Inferior parietal cortex (tissue), 1 donor: Measurements from ENCODE around the gene CXADR.

ENCODE experiments used
- DNase-seq: peaks from one replicate; pipeline ENCODE4 v3.0.0-alpha.2; 2016; ENCODE audit errors: extremely low spot score

CXADR gene

DNA sequence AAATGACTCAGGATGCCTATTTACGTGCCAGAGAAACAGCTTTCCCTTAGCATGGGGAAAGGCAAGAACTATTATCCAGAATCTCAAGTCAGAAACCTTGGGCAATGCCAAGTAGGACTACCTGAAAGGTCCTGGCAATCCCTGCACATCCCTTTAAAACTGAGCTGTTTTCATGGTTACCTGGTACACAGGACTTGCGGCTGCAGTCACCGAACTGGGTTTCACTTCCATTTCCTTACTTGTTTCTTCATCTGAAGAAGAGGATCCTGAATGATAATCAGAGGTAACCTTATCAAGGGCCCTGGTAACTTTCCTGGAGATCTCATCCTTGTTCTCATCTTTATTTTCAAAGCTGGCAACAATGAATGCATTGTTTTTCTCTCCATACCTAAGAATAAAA, 85.6 kb downstream of the CXADR start:
- DNase-seq, result no peak

DNA sequence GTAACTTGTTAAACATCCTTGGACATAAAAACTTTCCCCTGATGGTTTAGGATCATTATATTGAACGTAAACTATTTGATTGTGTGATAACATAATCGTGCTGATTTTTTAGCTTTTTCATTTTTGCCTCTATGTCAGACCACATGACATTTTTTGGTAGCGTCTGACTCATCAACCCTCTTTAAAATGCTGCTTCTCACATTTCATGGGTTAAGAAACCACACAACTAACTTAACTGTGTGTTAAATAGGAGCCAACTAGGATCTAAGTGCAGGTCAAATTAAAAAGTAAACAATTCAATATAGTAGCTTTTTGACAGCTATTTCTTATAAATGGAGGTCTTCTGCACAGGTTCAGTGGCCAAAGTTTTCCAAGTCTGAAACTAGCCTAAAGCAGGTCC, 90.0 kb downstream of the CXADR start:
- no peak for DNase-seq

DNA sequence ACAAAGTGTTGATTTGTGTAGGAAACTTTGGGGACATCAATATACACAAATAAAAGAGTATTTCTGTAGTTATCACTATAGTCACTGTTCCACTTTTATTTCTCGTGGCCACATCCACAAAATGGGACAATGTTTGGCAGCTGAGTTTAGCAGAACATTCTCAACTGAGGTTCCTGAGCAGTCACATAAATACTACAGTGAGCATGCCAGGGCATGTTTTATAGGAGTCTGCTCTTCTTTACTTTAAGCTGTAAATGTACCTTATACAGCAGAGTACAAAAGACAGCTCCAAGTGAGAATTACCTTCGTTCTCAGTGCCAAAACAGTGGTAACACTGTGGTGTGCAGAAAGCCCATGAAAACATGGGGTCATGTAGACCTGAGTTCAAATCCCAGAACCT, 94.8 kb downstream of the CXADR start:
- DNase-seq, result no peak

DNA sequence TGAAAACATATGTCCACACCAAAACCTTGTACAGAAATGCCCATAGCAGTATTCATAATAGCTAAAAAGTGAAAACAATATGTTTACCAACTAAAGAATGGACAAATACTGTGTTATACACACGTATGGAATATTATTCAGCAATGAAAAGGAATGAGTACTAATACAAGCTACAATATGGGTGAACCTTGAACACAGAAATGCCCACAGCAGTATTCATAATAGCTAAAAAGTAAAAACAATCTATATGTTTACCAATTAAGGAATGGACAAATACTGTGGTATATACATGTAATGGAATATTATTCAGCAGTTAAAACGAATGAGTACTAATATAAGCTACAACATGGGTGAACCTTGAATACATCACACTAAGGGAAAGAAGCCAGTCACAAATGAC, 96.8 kb downstream of the CXADR start:
- no peak for DNase-seq

DNA sequence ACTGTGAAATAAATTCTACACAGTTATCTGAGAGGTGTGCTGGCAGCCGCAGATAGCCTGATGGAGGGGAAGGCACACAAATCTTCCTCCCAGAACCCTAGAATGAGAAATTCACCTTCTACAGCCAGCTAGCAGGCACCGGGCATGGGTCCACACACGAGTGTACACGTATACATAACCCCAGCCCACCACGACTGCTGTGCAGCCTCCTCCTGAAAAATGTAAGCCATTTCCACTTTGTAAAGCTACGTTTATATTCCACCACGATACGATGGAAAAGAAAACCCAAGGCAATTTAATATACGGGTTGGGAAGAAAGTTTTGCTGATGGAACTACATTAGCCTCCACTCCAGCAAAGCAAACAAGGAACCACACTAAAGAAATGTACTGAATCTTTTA, 98.1 kb downstream of the CXADR start:
- no peak for DNase-seq

DNA sequence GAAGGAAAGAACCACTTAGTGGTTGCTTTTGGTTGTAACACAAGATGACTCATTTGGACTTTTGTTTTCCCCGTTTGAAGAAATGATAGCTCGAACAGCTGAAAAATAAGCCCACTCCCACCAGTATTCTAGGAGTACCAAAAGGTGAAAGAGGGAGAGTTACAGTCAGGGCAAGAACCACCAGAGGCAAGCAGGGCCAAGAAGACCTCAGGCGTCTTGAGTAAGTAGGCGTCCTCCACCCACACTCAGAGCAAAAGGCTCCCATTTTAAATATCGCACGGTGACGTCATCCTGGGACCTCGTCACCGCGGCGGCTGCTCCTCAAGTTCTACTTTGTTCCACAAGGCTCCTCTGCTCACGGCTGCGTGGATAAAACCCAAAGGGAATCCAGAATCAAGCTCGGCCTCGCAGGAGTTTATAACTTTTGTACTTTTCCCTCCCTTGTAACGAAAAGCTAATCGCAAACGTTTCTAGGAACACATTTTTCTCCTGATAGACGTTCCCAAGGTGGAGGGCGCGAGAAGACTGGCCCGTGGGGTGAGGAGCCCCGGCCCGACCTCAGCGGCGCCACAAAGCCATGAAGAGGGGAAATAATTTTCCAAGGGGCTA, 98.7 kb downstream of the CXADR start:
- DNase-seq, result peak; percentile 66

DNA sequence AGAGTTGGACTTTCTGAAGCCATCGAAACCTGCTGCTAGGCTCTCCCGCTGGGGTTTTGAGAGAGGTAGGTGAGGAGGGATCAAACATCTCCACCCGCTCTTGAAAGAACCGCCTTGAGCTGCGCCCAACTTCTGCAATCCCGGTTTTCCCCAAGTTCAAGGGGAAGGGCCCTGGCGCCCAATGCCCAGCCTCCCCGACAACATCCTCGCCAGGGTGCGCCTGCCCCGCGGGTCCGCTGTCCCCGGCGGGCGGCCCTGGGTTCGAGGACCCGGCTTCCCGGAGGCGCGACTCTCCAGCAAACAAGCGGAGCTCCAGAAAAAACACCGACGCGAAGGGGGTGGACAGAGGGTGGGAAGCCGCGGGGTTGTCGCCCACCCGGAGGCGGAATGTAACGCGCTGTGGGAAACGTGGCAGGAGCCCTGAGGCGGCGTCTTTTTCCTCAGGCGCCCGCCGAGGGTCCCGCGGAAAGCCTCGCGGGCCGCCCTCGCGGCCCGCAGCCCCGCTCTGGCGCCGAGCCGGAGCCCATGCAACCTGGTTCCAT, 99.3 kb downstream of the CXADR start:
- DNase-seq, result no peak

DNA sequence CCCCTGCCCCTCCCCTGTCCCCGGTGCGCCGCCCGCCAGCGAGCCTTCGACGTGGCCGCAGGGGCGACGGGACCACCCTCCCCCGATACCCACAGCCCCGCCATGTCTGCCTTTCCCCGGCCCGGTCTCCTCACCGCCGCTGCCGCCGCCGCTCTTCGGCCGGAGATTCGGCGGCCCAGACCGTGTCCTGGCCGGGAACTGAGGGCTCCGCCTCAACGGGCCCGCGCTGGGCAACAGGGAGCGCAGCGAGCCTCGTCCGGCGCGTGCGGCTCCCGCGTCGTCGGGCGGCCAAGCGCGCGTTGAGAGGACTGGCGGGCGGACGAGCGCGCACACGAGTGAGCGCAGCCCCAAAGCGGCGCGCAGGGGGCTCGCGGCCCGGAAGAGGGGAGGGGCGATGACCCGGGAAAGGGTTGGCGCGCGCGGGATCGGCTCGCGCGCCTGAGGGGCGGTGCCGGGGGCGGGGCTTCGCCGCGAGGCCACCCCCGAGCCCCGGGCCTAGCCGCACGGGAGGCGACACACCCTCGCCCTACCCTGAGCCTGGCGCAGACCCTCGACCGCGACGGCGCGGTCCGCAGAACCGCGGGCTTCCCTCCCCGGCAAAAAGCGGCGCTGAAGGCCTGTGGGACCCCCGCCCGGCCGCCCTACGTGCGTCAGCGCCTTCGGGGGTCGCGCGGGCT, 99.9 kb downstream of the CXADR start, which contains the start of gene BTG3:
BTG3 (minus strand) TSS at position 337 of the 677 bp plus-strand sequence. CDS start 3,757 bp downstream, outside the sequence.
- peak; percentile 67 for DNase-seq

DNA sequence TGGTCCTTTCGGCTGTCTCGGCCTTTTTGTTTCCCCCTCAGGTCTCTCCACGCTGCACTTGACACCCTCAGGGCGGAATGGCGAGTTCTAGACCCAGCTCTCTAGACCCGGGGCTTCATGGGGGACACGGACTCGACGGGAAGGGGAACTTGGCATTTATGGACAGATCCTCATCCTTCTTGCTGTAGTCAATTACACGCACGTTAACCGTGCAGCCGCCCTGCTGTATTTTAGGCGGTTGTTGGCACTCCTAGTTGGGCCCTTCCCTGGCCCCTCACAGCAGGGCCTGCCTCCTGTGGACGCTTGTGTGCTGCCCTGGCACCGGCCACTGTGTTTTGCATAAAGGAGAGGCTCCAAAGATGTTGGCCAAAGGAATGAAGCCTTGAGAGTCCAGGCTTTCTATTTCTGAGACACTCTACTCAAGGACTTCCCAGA, 100.4 kb downstream of the CXADR start:
- DNase-seq, result no peak

DNA sequence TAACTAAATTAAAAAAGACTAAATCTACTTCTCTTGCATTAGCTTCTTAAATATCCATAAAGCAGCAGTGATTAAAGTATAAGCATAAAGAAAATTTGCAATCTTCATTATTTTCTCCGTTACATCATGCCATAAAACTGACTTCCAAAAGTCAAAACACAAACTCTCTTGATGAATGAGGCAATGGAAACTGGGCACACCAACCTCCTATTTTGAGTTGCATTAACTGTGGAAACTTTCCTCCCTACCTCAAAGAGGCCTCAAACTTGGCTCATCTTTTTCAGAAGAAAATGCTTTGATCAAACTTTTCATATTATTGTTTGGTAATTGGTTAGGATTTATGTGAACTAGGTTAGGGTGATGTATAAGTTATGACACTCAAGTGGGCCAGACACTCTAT, 104.0 kb downstream of the CXADR start:
- DNase-seq, result no peak

DNA sequence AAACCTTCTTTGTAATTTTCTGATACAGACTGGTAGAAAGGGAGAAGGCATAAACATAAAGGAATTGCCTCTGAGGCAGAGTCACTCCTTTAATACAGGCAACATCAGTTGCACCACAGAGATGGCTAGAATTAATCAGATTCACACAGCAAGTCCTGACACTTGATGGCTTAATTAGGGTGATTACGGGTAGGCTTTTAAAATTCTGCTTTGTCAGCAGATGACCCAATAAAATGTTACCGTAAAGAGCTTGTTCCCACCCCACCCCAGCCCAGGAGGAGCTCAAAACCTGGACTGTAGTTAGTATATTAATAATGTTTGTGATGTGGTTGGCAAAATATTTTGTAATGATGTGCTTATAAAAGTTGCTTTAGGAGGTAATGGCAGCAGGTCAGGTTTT, 109.2 kb downstream of the CXADR start:
- no peak for DNase-seq

DNA sequence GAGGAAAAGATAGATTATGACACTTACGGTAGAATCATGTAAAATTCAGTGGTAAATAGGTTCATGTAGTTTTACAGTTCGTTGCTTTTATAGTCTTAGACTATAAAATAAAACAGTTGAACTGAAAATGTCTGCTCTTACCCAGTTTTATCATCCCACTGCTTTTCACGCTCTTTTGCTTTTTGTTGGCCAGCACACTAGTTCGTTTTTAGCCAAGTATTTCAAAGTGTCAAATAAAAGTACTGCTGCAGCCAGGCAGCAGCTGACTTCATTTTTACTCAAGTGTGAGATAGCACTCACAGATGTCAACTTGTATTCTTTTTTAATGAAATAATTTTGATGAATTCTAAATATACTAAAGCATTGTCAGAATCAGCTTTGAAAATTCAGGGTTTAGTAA, 118.4 kb downstream of the CXADR start:
- DNase-seq, result peak; percentile 35

DNA sequence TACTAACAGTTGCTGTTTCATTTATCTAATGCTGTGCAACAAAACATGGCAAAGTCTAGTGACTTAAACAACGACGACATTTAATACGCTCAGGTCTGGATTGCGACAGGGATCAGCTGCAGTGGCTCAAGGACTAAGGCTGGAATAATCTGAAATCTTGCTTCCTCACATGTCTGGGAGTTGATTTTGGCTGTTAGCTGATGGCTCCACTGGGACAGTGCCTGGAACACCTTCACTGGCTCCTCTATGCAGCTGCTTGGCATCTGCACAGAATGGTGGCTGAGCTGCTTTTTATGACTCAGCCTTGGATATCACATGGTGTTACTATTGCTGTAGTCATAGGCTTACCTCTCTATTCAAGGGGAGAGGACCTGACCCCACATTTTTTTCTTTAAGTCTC, 123.9 kb downstream of the CXADR start:
- no peak for DNase-seq

DNA sequence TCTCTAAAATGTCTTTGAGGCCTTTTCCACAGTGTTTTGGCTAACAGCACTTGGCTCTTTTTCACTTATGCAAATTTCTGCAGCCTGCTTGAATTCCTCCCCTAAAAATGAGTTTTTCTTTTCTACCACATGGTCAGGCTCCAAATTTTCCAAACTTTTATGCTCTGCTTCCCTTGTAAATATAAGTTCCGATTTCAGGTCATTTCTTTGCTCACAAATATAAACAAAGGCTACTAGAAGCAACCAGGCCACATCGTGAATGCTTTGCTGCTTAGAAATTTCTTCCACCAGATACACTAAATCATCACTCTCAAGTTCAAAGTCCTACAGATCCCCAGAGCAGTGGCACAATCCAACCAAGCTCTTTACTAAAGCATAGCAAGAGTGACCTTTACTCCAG, 128.0 kb downstream of the CXADR start:
- no peak for DNase-seq
